ENCODE data around the gene PTGIS.

The PTGIS gene

GRCh38 chr20:49469060-49469459, 98.9 kb downstream of the PTGIS start:
- no peak for DNase-seq (ENCODE audit: low read depth)

- DNase-seq (ENCODE audit: low read depth): no peak
These were observed 99.5 kb downstream of the PTGIS start for GRCh38 chr20:49468412-49468811.

GRCh38 chr20:49466114-49466912, 101.6 kb downstream of the PTGIS start:
- DNase-seq (ENCODE audit: low read depth): no peak

- DNase-seq (ENCODE audit: low read depth): no peak
These were observed 103.4 kb downstream of the PTGIS start for GRCh38 chr20:49464556-49464955.

- no peak for DNase-seq (ENCODE audit: low read depth)
These were observed 105.3 kb downstream of the PTGIS start for GRCh38 chr20:49462626-49463025.

- no peak for DNase-seq (ENCODE audit: low read depth)
These were observed 105.9 kb downstream of the PTGIS start for GRCh38 chr20:49461894-49462620.

GRCh38 chr20:49460916-49461315, 107.0 kb downstream of the PTGIS start:
- DNase-seq (ENCODE audit: low read depth): no peak

- DNase-seq (ENCODE audit: low read depth): no peak
These were observed 107.8 kb downstream of the PTGIS start for GRCh38 chr20:49460131-49460530.

GRCh38 chr20:49459684-49460083, 108.3 kb downstream of the PTGIS start:
- DNase-seq (ENCODE audit: low read depth): no peak

GRCh38 chr20:49457444-49457843, 110.5 kb downstream of the PTGIS start:
- no peak for DNase-seq (ENCODE audit: low read depth)

GRCh38 chr20:49456646-49457045, 111.3 kb downstream of the PTGIS start:
- no peak for DNase-seq (ENCODE audit: low read depth)

- no peak for DNase-seq (ENCODE audit: low read depth)
These were observed 112.2 kb downstream of the PTGIS start for GRCh38 chr20:49455691-49456090.
